Measurements from ENCODE around the gene OR2L13. TPM values are rescaled to one million over a fixed set of nuclear protein-coding genes. Genes with fewer than 3 reads are reported as not detected.
"Not testable (repeated sequence)": the region's sequence is repeated elsewhere in the genome, so short reads cannot be mapped to it uniquely, and the experiment has no call there.

OR2L13 gene, protein sequence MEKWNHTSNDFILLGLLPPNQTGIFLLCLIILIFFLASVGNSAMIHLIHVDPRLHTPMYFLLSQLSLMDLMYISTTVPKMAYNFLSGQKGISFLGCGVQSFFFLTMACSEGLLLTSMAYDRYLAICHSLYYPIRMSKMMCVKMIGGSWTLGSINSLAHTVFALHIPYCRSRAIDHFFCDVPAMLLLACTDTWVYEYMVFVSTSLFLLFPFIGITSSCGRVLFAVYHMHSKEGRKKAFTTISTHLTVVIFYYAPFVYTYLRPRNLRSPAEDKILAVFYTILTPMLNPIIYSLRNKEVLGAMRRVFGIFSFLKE
- total RNA-seq (2014; rRNA removed; shearing (Covaris generic)) = not detected in 2 replicates

DNA sequence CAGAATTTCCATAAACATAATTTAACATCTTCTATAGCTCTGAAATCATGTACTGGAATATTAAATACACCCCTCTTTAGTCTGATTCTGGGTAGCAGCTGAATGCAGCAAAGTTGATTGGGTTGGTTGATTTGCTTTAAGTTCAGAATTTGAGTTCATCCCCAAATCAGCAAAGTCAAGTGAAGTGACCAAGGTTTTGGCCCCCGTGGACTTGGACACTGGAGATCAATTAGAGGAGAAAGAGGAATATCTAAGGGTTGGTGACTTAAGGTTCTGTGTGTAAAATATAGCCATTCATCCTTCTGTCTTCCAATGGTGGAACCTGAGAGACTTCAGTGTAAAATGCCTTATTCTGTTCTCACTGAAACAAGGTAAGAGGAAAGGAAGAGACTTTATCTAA, at the start of gene OR2L13:
TSS of gene OR2L13 (plus strand) at position 301 of the 400 bp plus-strand sequence. CDS start 4,192 bp downstream, outside the sequence.
- in situ Hi-C loops (cut with HindIII; ENCODE audit: low sequenced_read_pairs) = no loop called here
- no peak for DNase-seq (ENCODE audit: low spot score)

- DNase-seq (ENCODE audit: low spot score) = no peak
- in situ Hi-C loops (cut with HindIII; ENCODE audit: low sequenced_read_pairs) = no loop called here
Observed at GRCh38 chr1:248045209-248045608, 49.8 kb upstream of the OR2L13 start.

DNA sequence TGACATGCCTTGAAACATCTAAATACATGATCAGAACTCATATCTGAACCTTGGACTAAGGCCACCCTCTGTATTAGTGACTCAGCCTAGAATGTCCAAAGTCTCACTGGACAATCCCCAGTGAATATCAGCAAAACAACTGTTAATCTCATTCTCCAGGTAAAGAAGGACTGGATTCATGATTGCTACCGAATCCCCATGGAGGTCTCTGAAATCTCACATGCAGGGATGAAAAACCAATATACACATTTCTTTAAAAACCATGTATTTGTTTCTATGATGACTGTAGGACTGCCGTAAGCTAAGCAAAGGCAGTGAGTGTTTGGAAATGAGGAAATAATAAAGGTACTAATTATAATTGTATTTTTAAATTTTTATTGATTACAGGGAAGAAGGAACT, 48.4 kb upstream of the OR2L13 start, which contains the start of gene OR2L3:
TSS of gene OR2L3 (plus strand) at position 301 of the 400 bp plus-strand sequence. CDS start 13,846 bp downstream, outside the sequence.
- in situ Hi-C loops (cut with HindIII; ENCODE audit: low sequenced_read_pairs) = no loop called here
- DNase-seq (ENCODE audit: low spot score) = no peak

DNA sequence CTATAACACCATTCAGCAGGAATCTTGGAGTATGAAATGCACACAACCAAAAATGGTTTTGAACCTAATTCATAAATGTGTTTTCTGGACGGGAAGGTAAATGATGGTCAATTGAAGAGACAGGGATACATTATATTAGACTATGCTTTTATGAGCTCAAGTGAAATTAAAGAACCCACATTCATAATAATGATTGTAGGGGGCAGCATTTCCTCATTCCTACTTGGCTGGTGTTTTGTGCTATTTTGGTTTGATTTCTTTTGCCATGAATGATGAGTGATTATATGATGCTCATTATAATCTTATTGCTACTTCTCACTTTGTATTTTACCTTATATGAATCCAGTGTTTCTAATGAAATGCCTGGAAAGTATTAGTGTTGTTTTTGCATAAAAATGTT, 48.0 kb upstream of the OR2L13 start:
- DNase-seq (ENCODE audit: low spot score) = no peak
- in situ Hi-C loops (cut with HindIII; ENCODE audit: low sequenced_read_pairs) = no loop called here

DNA sequence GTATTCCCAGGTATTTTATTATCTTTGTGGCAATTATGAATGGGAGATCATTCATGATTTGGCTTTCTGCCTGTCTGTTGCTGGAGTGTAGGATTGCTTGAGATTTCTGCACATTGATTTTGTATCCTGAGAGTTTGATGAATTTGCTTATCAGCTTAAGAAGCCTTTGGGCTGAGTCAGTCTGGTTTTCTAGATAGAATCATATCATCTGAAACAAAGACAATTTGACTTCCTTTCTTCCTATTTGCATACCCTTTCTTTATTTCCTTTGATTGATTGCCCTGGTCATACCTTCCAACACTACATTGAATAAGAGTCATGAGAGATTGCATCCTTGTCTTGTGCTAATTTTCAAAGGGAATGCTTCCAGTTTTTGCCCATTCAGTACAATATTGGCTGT, 40.3 kb upstream of the OR2L13 start:
- in situ Hi-C loops (cut with HindIII; ENCODE audit: low sequenced_read_pairs) = no loop called here
- no peak for DNase-seq (ENCODE audit: low spot score)

- DNase-seq (ENCODE audit: low spot score) = no peak
- in situ Hi-C loops (cut with HindIII; ENCODE audit: low sequenced_read_pairs) = no loop called here
Observed at GRCh38 chr1:248055261-248055660, 39.7 kb upstream of the OR2L13 start.

DNA sequence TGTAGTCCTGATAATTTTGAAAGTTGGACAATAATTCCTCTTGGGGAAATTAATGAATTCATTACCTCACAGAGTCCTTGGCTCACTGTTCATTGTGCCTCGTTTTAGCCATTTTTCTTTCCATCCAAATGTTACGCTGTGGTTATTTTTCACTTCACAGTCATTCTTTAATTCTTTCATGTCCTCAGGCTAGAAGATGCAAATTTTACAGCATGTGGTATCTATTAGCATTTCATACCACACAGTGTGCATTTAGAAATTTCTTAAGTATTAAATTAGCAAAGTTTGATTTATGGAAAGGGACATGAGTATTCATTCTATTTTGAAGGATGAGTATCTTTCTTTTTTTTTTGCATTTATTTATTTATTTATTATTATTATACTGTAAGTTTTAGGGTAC, 29.9 kb upstream of the OR2L13 start:
- in situ Hi-C loops (cut with HindIII; ENCODE audit: low sequenced_read_pairs) = no loop called here

DNA sequence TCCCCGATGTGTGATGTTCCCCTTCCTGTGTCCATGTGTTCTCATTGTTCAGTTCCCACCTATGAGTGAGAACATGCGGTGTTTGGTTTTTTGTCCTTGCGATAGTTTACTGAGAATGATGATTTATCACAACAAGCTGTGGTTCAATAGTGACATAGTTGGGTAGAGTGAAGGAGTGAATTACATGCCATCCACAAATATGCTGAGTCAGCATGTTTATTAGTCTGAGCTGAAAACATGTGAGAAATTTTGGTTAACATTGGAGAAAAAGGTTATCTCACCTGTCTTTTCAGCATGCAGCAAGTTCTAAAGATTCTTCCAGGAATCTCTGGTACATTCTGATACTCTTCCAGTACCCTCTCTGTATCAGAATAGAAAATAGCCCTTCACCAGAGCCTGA, 29.4 kb upstream of the OR2L13 start:
- in situ Hi-C loops (cut with HindIII; ENCODE audit: low sequenced_read_pairs) = no loop called here
- no peak for DNase-seq (ENCODE audit: low spot score)

More for the DNA sequence above, 29.9 kb upstream of the OR2L13 start:
- DNase-seq (ENCODE audit: low spot score) = no peak

DNA sequence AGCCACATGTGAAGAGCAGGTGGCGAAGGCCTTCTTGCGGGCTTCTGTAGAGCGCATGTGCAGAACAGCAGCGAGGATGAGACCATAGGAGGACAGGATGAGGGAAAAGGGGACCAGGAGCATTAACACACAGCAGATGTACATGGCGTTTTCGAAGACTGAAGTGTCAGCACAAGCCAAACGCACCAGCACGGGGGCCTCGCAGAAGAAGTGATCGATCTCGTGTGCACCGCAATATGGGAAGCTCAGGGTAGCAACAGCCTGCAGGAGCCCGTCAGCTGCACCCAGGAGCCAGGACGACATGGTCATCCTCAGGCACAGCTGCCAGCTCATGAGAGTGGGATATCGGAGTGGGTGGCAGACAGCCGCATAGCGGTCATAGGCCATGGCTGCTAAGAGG, 11.1 kb upstream of the OR2L13 start:
- DNase-seq (ENCODE audit: low spot score); in situ Hi-C loops (cut with HindIII; ENCODE audit: low sequenced_read_pairs): not testable (repeated sequence)

- in situ Hi-C loops (cut with HindIII; ENCODE audit: low sequenced_read_pairs) = no loop called here
- no peak for DNase-seq (ENCODE audit: low spot score)
Observed at GRCh38 chr1:248098529-248098928, 3.5 kb downstream of the OR2L13 start.

DNA sequence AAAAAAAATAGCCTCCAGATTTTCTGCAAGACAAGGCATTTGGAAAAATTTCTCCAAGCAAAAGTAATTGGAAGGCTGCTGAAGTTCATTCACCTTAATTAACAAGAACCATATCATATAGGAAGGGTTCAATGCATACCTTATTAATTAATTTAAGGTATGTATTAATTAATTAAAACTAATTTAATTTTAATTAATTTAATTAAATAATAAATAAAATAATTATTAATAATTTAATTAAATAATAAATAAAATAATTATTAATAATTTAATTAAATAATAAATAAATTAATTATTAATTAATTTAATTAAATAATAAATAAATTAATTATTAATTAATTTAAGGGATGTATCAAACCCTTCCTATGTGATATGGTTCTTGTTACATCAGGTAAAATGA, 7.9 kb downstream of the OR2L13 start:
- no peak for DNase-seq (ENCODE audit: low spot score)
- in situ Hi-C loops (cut with HindIII; ENCODE audit: low sequenced_read_pairs) = no loop called here

DNA sequence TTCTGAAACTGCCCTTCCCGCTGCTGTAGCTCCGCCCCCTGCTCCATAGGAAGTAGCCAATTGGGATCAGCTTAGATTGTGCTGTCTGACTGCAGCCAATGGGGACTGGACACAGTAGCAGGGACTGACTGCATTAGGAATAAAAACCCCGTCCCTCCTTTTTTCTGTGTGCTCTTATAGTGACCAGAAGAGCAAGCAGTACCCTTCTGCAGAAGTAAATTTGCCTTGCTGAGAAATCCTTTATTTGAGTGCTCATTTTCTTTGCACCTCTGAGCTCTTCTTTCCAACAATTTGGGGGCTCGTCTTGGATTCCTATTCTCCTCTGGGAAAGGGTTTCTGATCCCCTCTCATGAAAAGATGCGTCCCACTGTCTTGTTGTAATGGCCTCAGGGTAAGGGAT, 16.2 kb downstream of the OR2L13 start:
- in situ Hi-C loops (cut with HindIII; ENCODE audit: low sequenced_read_pairs) = no loop called here

DNA sequence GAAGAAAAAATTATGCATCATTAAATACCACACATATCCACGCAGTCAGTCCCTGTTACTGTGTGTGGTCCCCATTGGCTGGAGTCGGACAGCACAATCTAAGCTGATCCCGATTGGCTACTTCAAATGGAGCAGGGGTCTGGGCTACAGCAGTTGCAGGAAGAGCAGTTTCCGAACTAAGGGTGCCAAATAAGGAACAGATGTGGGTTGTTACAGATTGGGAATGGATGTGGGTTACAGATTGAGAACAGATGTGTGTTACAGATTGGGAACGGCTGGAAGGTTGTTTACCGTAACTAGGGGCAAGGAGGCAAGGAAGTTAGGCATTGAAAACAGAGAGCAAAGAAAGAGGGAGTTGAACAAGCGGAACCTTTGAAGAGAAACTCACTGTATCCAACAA, 19.9 kb downstream of the OR2L13 start:
- DNase-seq (ENCODE audit: low spot score) = no peak
- in situ Hi-C loops (cut with HindIII; ENCODE audit: low sequenced_read_pairs) = no loop called here

More for the DNA sequence above, 16.2 kb downstream of the OR2L13 start:
- no peak for DNase-seq (ENCODE audit: low spot score)

DNA sequence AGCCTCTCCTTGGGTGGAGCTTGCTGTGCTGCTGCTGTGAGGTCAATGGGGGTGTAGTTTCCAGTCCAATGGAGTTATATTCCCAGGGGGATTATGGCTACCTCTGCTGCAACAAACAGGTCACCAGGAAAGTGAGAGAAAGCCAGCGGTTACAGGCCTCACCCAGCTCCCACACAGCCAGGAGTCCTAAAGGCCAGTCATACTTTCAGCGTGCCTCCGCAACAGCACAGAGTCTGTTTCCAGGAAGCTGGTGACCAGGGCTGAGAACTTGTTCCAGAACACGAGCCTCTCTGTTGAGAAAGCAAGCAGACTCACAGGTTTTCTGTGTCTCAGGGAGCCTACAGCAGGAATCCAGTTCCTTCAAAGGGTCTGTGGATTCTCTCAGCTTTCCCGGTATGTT, 32.7 kb downstream of the OR2L13 start:
- in situ Hi-C loops (cut with HindIII; ENCODE audit: low sequenced_read_pairs) = no loop called here
- DNase-seq (ENCODE audit: low spot score) = no peak

- no peak for DNase-seq (ENCODE audit: low spot score)
- in situ Hi-C loops (cut with HindIII; ENCODE audit: low sequenced_read_pairs) = no loop called here
Observed at GRCh38 chr1:248136811-248137210, 41.8 kb downstream of the OR2L13 start.

GRCh38 chr1:248140846-248141245, 45.9 kb downstream of the OR2L13 start:
- DNase-seq (ENCODE audit: low spot score) = no peak
- in situ Hi-C loops (cut with HindIII; ENCODE audit: low sequenced_read_pairs) = no loop called here

DNA sequence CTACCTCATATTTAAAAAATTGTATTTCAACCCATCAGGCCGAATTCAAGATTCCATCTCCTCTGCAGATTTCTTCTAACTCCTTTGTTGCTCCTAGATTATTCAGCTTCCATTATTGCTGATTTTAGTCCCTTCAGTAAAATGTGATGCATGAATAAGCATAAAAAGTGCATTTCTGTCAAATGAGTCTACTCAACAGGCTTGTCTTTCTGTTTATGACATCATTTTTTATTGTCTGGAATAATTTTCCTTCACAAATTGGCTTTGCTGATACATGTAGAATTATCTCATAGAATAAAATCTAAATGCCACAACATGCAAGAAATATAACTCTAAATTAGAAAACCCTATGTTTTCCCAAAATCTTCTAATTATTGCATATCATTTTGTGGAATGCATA, 48.3 kb downstream of the OR2L13 start:
- DNase-seq (ENCODE audit: low spot score) = no peak
- in situ Hi-C loops (cut with HindIII; ENCODE audit: low sequenced_read_pairs) = no loop called here

DNA sequence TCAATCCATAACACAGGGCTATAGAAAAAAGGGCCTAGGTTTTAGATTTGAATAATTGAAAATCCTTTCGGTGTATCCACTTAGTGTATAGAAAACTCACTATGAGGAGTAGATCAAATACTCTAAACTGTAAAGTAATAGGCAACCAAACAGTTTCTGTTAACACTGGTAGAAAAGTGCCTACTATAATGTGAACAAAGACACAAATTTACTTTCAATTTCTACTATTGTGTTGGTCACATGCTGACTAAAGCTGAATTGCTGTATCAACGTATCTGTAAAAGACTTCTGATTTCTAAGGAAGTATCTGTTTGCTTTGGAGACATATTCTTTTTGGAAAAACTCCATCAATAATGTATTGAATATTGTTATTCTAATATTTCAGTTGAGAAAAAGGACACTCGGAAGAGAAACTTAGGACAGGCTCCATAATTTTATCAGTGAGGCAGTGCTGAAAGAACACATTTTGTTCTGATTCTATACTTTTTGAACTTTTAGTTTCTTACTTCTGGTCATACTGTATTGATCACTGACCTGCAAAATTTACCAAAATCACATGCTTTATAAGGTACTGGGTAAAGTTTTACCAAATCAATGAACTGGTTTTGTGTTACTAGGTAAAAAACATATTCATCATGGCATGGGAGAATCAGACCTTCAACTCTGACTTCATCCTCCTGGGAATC, 49.7 kb downstream of the OR2L13 start, which contains the start of gene OR2M5:
TSS of gene OR2M5 (plus strand) at position 636 of the 686 bp plus-strand sequence. CDS start at position 636, 0 bp downstream.
- in situ Hi-C loops (cut with HindIII; ENCODE audit: low sequenced_read_pairs) = no loop called here
- DNase-seq (ENCODE audit: low spot score) = no peak

All from G401 (cell line).